Caki2 (cell line): Measurements from ENCODE around the gene SIGLEC15. TPM values are rescaled to one million over a fixed set of nuclear protein-coding genes. Genes with fewer than 3 reads are reported as not detected.
"Not testable (repeated sequence)": the region's sequence is repeated elsewhere in the genome, so short reads cannot be mapped to it uniquely, and the experiment has no call there.

ENCODE experiments used
- DNase-seq: peaks from one replicate; pipeline ENCODE4 v3.0.0-alpha.2; 2015; ENCODE audit warnings: low read depth
- in situ Hi-C: cut with HindIII; loops from 2 replicates; pipeline ENCODE4 v1.10.0; 2016; ENCODE audit warnings: low sequenced_read_pairs, low pct_unique_long_range_greater_than_20kb, mixed read lengths
- total RNA-seq: library from RNA; depleted of rRNA; stranded (reverse); fragments of >200 nt; shearing (Covaris generic); gene quantifications from 2 replicates; pipeline ENCODE4 v1.2.3, GENCODE V29; 2014; ENCODE audit warnings: low replicate concordance

SIGLEC15 gene
- total RNA-seq, 1 experiment from 2014 or later = 0.07 TPM

- DNase-seq = peak; percentile 14
- in situ Hi-C loops = no loop called here
Observed at GRCh38 chr18:45839414-45840395, 14.2 kb downstream of the SIGLEC15 start.

- in situ Hi-C loops = no loop called here
- no peak for DNase-seq
Observed at GRCh38 chr18:45841060-45841764, 15.7 kb downstream of the SIGLEC15 start.

- no peak for DNase-seq
- in situ Hi-C loops = no loop called here
Observed at GRCh38 chr18:45841765-45842442, 16.4 kb downstream of the SIGLEC15 start.

- in situ Hi-C loops = no loop called here
- no peak for DNase-seq
Observed at GRCh38 chr18:45843019-45843418, 17.5 kb downstream of the SIGLEC15 start.

- in situ Hi-C loops = no loop called here
- no peak for DNase-seq
Observed at GRCh38 chr18:45844938-45845337, 19.5 kb downstream of the SIGLEC15 start.

- in situ Hi-C loops = no loop called here
- no peak for DNase-seq
Observed at GRCh38 chr18:45845410-45845809, 19.9 kb downstream of the SIGLEC15 start.

- no peak for DNase-seq
- in situ Hi-C loops = no loop called here
Observed at GRCh38 chr18:45847119-45847518, 21.6 kb downstream of the SIGLEC15 start.

- in situ Hi-C loops = not testable (repeated sequence)
Observed at GRCh38 chr18:45848643-45849042, 23.2 kb downstream of the SIGLEC15 start.

GRCh38 chr18:45849529-45849928 lies 24.1 kb downstream of the SIGLEC15 start:
- no peak for DNase-seq
- in situ Hi-C loops = no loop called here

More at GRCh38 chr18:45848643-45849042, 23.2 kb downstream of the SIGLEC15 start:
- DNase-seq = not testable (repeated sequence)

- DNase-seq = peak; percentile 70
Observed at GRCh38 chr18:45850021-45850420, 24.5 kb downstream of the SIGLEC15 start.

GRCh38 chr18:45851161-45851925 lies 25.9 kb downstream of the SIGLEC15 start:
- in situ Hi-C loops = no loop called here

More at GRCh38 chr18:45850021-45850420, 24.5 kb downstream of the SIGLEC15 start:
- in situ Hi-C loops = no loop called here

GRCh38 chr18:45852631-45853030 lies 27.2 kb downstream of the SIGLEC15 start:
- DNase-seq = no peak
- in situ Hi-C loops = no loop called here

More at GRCh38 chr18:45851161-45851925, 25.9 kb downstream of the SIGLEC15 start:
- DNase-seq = no peak

- no peak for DNase-seq
- in situ Hi-C loops = no loop called here
Observed at GRCh38 chr18:45854036-45854586, 28.6 kb downstream of the SIGLEC15 start.

GRCh38 chr18:45856531-45856930 lies 31.1 kb downstream of the SIGLEC15 start:
- DNase-seq = no peak
- in situ Hi-C loops = no loop called here

- no peak for DNase-seq
- in situ Hi-C loops = no loop called here
Observed at GRCh38 chr18:45859334-45859733, 33.9 kb downstream of the SIGLEC15 start.

- DNase-seq = no peak
- in situ Hi-C loops = no loop called here
Observed at GRCh38 chr18:45860492-45860891, 35.0 kb downstream of the SIGLEC15 start.

- DNase-seq = no peak
- in situ Hi-C loops = no loop called here
Observed at GRCh38 chr18:45860971-45861370, 35.5 kb downstream of the SIGLEC15 start.

GRCh38 chr18:45861926-45862325 lies 36.5 kb downstream of the SIGLEC15 start:
- in situ Hi-C loops = no loop called here
- DNase-seq = no peak
